ENCODE results near the gene SLC51B. TPM values are rescaled to one million over a fixed set of nuclear protein-coding genes. Genes with fewer than 3 reads are reported as not detected.
"Not testable (repeated sequence)": the region's sequence is repeated elsewhere in the genome, so short reads cannot be mapped to it uniquely, and the experiment has no call there.

SLC51B gene
- not detected for total RNA-seq
- polyA plus RNA-seq: not detected

- Mint-ChIP-seq H3K4me3 (no peak within 1 kb of the TSS), H3K27ac (no peak within 1 kb of the TSS), H3K9me3 (no peaks in the 10 kb centered on the region), H3K27me3 (peaks cover 14% of the 10 kb centered on the region), H3K36me3 (peaks cover 3% of the 10 kb centered on the region), H3K4me1 (peaks cover 0 to 12% (median 6%) of the 10 kb centered on the region in 4 donors)
- Histone ChIP-seq H3K4me1 (ENCODE audit: control insufficient read depth, insufficient read depth, low read length, poor library complexity, severe bottlenecking) (peaks cover 10% of the 10 kb centered on the region), H3K9me3 (ENCODE audit: control insufficient read depth in 2 of 2, low read length in 2 of 2) (no peaks in the 10 kb centered on the region), H3K36me3 (ENCODE audit: control insufficient read depth, insufficient read depth, low read length) (no peaks in the 10 kb centered on the region), H3K27ac (ENCODE audit: insufficient read depth, low read length, poor library complexity, severe bottlenecking) (no peak within 1 kb of the TSS), H3K27me3 (ENCODE audit: control insufficient read depth, insufficient read depth, low read length) (no peaks in the 10 kb centered on the region), H3K4me3 (ENCODE audit: low read depth, low read length) (no peak within 1 kb of the TSS)
- DNase-seq (no peak), ATAC-seq (ENCODE audit: low read depth in 2 of 2) (no peak)
Observed at GRCh38 chr15:65044724-65045481, at the start of gene SLC51B. SLC51B (plus strand) TSS chr15:65045387; CDS start chr15:65050005, 4,618 bp downstream.

GRCh38 chr15:64997066-64997465 is 48.1 kb upstream of the SLC51B start:
- no peak for ATAC-seq (ENCODE audit: low read depth in 2 of 2)
- Mint-ChIP-seq H3K27ac (no peak overlapping the region), H3K9me3 (peaks cover 0 to 1% (median 0%) of the 10 kb centered on the region in 7 donors), H3K4me1 (peaks cover 0 to 5% (median 4%) of the 10 kb centered on the region in 4 donors), H3K4me3 (no peak overlapping the region), H3K27me3 (no peaks in the 10 kb centered on the region), H3K36me3 (no peaks in the 10 kb centered on the region)
- Histone ChIP-seq H3K27ac (ENCODE audit: insufficient read depth, low read length, poor library complexity, severe bottlenecking) (no peak overlapping the region), H3K36me3 (ENCODE audit: control insufficient read depth, insufficient read depth, low read length) (no peaks in the 10 kb centered on the region), H3K27me3 (ENCODE audit: control insufficient read depth, insufficient read depth, low read length) (no peaks in the 10 kb centered on the region), H3K4me3 (ENCODE audit: low read depth, low read length) (no peak overlapping the region), H3K4me1 (ENCODE audit: control insufficient read depth, insufficient read depth, low read length, poor library complexity, severe bottlenecking) (peaks cover 7% of the 10 kb centered on the region), H3K9me3 (ENCODE audit: control insufficient read depth in 2 of 2, low read length in 2 of 2) (no peaks in the 10 kb centered on the region)
- DNase-seq: no peak

- H3K36me3 ChIP-seq (ENCODE audit: control insufficient read depth, insufficient read depth, low read length): peaks cover 6% of the 10 kb centered on the region
- ATAC-seq (ENCODE audit: low read depth in 2 of 2) (no peak), DNase-seq (no peak)
- Mint-ChIP-seq H3K27ac (no peak overlapping the region), H3K4me3 (no peak overlapping the region), H3K27me3 (no peaks in the 10 kb centered on the region), H3K9me3 (peaks cover 0 to 1% (median 0%) of the 10 kb centered on the region in 7 donors), H3K4me1 (peaks cover 0 to 5% (median 4%) of the 10 kb centered on the region in 4 donors), H3K36me3 (no peaks in the 10 kb centered on the region)
- peaks cover 4% of the 10 kb centered on the region for H3K4me1 ChIP-seq (ENCODE audit: control insufficient read depth, insufficient read depth, low read length, poor library complexity, severe bottlenecking)
- H3K27ac ChIP-seq (ENCODE audit: insufficient read depth, low read length, poor library complexity, severe bottlenecking): no peak overlapping the region
- H3K9me3 ChIP-seq (ENCODE audit: control insufficient read depth in 2 of 2, low read length in 2 of 2): no peaks in the 10 kb centered on the region
- no peaks in the 10 kb centered on the region for H3K27me3 ChIP-seq (ENCODE audit: control insufficient read depth, insufficient read depth, low read length)
- no peak overlapping the region for H3K4me3 ChIP-seq (ENCODE audit: low read depth, low read length)
Observed at GRCh38 chr15:64997745-64998375, 47.3 kb upstream of the SLC51B start.

DNA sequence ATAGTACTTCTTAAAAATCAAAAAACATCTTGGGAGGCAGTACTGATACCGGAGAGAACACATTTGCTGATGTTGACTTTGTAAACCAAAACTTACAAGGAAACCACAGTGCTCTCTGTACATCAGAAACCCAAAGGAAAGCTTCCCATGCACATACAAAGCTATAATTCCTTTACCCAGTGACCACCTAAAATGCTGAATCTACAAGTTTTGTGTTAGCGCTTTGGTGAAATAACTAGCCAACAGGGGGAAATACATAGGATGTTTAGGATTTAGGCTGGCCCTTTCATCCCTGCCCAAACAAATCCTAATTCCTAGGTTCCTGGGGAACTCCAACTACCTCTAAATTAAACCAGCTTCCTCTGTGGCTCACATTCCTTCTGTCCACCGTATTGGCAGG is 40.2 kb upstream of the SLC51B start:
- H3K4me3 ChIP-seq (ENCODE audit: low read depth, low read length): no peak overlapping the region
- H3K27me3 ChIP-seq (ENCODE audit: control insufficient read depth, insufficient read depth, low read length): no peaks in the 10 kb centered on the region
- no peaks in the 10 kb centered on the region for H3K27me3 Mint-ChIP-seq
- H3K36me3 Mint-ChIP-seq: peaks cover 20% of the 10 kb centered on the region
- no peaks in the 10 kb centered on the region for H3K9me3 ChIP-seq (ENCODE audit: control insufficient read depth in 2 of 2, low read length in 2 of 2)
- ATAC-seq (ENCODE audit: low read depth in 2 of 2) (no peak), DNase-seq (no peak)
- no peak overlapping the region for H3K27ac Mint-ChIP-seq
- no peak overlapping the region for H3K27ac ChIP-seq (ENCODE audit: insufficient read depth, low read length, poor library complexity, severe bottlenecking)
- H3K9me3 Mint-ChIP-seq: no peaks in the 10 kb centered on the region
- peaks cover 0 to 6% (median 0%) of the 10 kb centered on the region in 4 donors for H3K4me1 Mint-ChIP-seq
- H3K4me1 ChIP-seq (ENCODE audit: control insufficient read depth, insufficient read depth, low read length, poor library complexity, severe bottlenecking): no peaks in the 10 kb centered on the region
- H3K36me3 ChIP-seq (ENCODE audit: control insufficient read depth, insufficient read depth, low read length): peaks cover 13% of the 10 kb centered on the region
- H3K4me3 Mint-ChIP-seq: no peak overlapping the region

DNA sequence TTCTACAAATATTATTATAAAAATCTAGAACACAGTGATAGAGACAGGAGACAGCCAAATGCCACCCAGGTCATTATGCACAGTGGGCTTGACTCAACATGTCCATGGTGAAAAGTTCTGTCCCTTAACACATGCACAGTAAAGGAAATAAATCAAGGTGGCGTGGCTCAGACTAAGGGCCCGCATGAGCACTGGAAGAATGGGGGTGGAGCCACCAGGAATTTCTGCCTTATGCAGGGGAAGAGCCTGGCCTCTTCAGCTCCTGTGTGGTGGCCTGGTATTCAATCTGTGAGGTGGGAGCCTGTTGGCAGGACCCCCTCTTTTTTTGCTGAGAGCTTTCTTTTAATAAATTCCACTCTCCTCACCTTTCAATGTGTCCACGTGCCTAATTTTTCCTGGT is 38.3 kb upstream of the SLC51B start:
- H3K36me3 Mint-ChIP-seq: peaks cover 20% of the 10 kb centered on the region
- no peaks in the 10 kb centered on the region for H3K27me3 ChIP-seq (ENCODE audit: control insufficient read depth, insufficient read depth, low read length)
- H3K9me3 ChIP-seq (ENCODE audit: control insufficient read depth in 2 of 2, low read length in 2 of 2): no peaks in the 10 kb centered on the region
- H3K27ac ChIP-seq (ENCODE audit: insufficient read depth, low read length, poor library complexity, severe bottlenecking): no peak overlapping the region
- no peak overlapping the region for H3K27ac Mint-ChIP-seq
- H3K4me3 Mint-ChIP-seq: no peak overlapping the region
- DNase-seq (no peak), ATAC-seq (ENCODE audit: low read depth in 2 of 2) (no peak)
- no peaks in the 10 kb centered on the region for H3K4me1 ChIP-seq (ENCODE audit: control insufficient read depth, insufficient read depth, low read length, poor library complexity, severe bottlenecking)
- H3K9me3 Mint-ChIP-seq: no peaks in the 10 kb centered on the region
- H3K4me3 ChIP-seq (ENCODE audit: low read depth, low read length): no peak overlapping the region
- peaks cover 0 to 4% (median 0%) of the 10 kb centered on the region in 4 donors for H3K4me1 Mint-ChIP-seq
- peaks cover 13% of the 10 kb centered on the region for H3K36me3 ChIP-seq (ENCODE audit: control insufficient read depth, insufficient read depth, low read length)
- no peaks in the 10 kb centered on the region for H3K27me3 Mint-ChIP-seq

DNA sequence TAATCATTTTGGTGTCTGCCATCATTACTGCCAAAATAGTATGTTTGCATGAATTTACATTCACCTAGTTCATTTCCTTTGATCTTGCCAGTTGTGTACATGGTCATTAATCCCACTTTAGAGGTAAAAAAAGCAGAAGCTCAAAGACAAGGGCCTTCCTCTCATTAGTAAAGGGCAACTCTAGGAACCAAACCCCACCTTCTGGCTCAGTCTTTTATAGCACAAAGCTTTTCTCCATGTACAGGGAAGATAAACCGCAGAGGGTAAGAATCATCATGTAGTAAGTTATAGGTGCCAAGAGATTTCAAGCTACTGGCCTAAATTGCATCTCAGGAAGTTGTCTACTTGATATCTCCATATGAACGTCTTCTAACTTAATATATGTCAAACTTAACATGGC is 36.2 kb upstream of the SLC51B start:
- Histone ChIP-seq H3K36me3 (ENCODE audit: control insufficient read depth, insufficient read depth, low read length) (peaks cover 16% of the 10 kb centered on the region), H3K9me3 (ENCODE audit: control insufficient read depth in 2 of 2, low read length in 2 of 2) (no peaks in the 10 kb centered on the region), H3K4me3 (ENCODE audit: low read depth, low read length) (no peak overlapping the region), H3K27ac (ENCODE audit: insufficient read depth, low read length, poor library complexity, severe bottlenecking) (no peak overlapping the region), H3K27me3 (ENCODE audit: control insufficient read depth, insufficient read depth, low read length) (no peaks in the 10 kb centered on the region), H3K4me1 (ENCODE audit: control insufficient read depth, insufficient read depth, low read length, poor library complexity, severe bottlenecking) (no peaks in the 10 kb centered on the region)
- DNase-seq (peak in 1 of 3 donors; percentile 24), ATAC-seq (ENCODE audit: low read depth in 2 of 2) (no peak)
- Mint-ChIP-seq H3K4me1 (peaks cover 0 to 4% (median 0%) of the 10 kb centered on the region in 4 donors), H3K9me3 (peaks cover 0 to 6% (median 0%) of the 10 kb centered on the region in 7 donors), H3K27me3 (no peaks in the 10 kb centered on the region), H3K4me3 (peak overlapping the region in 1 of 4 donors; percentile 17), H3K27ac (no peak overlapping the region), H3K36me3 (peaks cover 34% of the 10 kb centered on the region)

DNA sequence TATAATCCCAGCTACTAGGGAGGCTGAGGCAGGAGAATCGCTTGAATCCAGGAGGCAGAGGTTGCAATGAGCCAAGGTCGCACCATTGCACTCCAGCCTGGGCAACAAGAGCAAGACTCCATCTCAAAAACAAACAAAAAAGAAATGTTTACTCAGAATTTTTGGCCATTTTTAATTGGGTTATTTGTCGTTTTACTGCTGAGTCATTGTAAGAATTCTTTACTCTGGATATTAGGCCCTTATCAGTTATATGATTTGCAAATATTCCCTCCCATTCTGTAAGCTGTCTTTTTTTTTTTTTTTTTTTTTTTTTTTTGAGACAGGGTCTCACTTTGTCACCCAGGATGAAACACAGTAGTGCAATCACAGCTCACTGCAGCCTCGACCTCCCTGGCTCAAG is 34.0 kb upstream of the SLC51B start:
- H3K9me3 ChIP-seq (ENCODE audit: control insufficient read depth in 2 of 2, low read length in 2 of 2); H3K27me3 Mint-ChIP-seq; H3K4me3 ChIP-seq (ENCODE audit: low read depth, low read length); H3K27me3 ChIP-seq (ENCODE audit: control insufficient read depth, insufficient read depth, low read length); ATAC-seq (ENCODE audit: low read depth in 2 of 2); DNase-seq; H3K27ac ChIP-seq (ENCODE audit: insufficient read depth, low read length, poor library complexity, severe bottlenecking); H3K4me1 Mint-ChIP-seq; H3K9me3 Mint-ChIP-seq; H3K4me1 ChIP-seq (ENCODE audit: control insufficient read depth, insufficient read depth, low read length, poor library complexity, severe bottlenecking); H3K4me3 Mint-ChIP-seq; H3K27ac Mint-ChIP-seq: not testable (repeated sequence)
- H3K36me3 Mint-ChIP-seq: peaks cover 35% of the 10 kb centered on the region
- H3K36me3 ChIP-seq (ENCODE audit: control insufficient read depth, insufficient read depth, low read length): peaks cover 26% of the 10 kb centered on the region
